Lower leg skin (tissue), 3 donors: ENCODE measurements around the gene BBOX1.

ENCODE experiments used
- CTCF ChIP-seq, 3 donors: fragments of 450-650 bp; IDR thresholded peaks; one replicate each; pipeline ENCODE4 v1.5.1; 2016; ENCODE audit warnings: antibody characterized with exemption in 3 of 3, mild to moderate bottlenecking in 3 of 3, moderate library complexity in 2 of 3
- POLR2A ChIP-seq, 2 donors: fragments of 450-650 bp; IDR thresholded peaks; one replicate each; pipeline ENCODE4 v1.6.1; 2016 to 2017; ENCODE audit warnings: antibody characterized with exemption in 2 of 2, mild to moderate bottlenecking in 1 of 2, moderate library complexity in 1 of 2

DNA sequence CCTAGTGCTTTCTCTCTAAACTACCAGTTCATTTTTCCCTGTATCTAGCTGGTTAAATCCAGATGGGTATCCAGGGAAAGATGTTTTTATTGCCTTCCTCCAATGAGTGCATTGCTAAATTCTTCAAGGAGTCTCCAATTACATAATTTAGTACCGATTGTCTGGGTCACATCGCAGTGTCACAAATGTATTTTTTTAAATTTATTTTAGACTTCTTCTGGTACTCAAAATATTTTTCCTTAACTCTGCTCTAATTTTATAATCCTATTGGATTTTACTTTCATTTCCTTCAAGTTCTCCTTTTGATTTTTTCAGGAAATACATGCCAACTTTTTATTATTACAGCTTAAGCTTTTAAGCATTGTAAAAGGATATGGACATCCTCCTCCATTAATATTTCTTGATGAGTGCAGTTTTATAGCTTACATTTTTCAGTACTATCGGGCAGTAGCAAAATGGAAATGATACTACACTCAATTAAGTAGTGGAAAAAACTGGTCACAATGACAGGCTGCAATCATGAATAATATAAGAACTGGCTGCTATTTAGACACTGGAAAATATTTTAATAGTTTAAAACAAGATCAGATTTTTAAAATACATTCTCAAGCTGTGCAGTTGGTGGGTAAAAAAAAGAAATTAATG, 20.3 kb downstream of the BBOX1 start:
- TF ChIP-seq CTCF (IDR thresholded peaks at IDR 0.05) (no peak), POLR2A (IDR thresholded peaks at IDR 0.05) (no peak)
